ENCODE results near the gene MAP2K5.

Gene MAP2K5

DNA sequence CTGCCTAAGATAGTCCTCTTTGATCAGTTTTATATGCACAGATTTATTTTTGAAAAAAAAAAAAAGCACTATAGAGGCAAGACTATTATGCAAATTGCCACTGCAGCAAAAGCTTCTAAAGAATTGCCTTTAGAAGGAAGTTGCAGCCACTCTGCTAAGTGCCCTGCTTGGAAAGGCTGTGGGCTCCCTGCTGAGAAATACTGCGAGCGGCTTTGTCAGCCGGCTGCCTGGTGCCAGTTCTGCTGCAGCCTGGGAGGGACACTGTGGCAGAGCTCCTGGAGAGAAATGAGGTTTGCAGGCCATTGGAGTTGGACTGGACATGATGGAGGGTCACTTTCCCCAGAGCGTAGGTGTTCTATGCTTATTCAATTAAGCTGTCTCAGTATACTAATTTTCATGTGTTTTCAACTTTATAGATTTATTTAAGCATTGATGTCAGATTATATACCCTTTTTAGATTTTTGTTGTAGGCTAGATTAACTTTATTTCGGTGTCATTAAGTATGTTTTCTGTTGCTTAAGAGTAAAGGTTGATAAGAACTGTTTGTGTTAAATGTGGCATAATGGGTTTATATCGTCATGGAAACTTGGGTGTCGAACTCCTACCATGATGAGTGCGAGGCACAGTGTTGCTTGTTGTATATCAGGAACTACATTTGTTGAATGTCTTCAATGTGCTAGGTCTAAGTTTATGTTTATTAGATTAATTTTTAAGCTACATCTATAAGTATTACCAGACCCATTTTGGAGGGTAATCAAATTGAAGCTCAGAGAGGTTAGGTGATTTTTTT lies 6.6 kb downstream of the MAP2K5 start:
- H3K4me3 ChIP-seq (ENCODE audit: low read length), result no peak overlapping the region

GRCh38 chr15:67549736-67550135 lies 7.2 kb downstream of the MAP2K5 start:
- H3K4me3 ChIP-seq (ENCODE audit: low read length), result no peak overlapping the region
- TF ChIP-seq CTCF (conservative IDR thresholded peaks at IDR 0.05; ENCODE audit: low read length), result no peak
- DNase-seq (ENCODE audit: low read depth), result no peak

More for the DNA sequence above, 6.6 kb downstream of the MAP2K5 start:
- TF ChIP-seq CTCF (conservative IDR thresholded peaks at IDR 0.05; ENCODE audit: low read length), result no peak
- no peak for DNase-seq (ENCODE audit: low read depth)

DNA sequence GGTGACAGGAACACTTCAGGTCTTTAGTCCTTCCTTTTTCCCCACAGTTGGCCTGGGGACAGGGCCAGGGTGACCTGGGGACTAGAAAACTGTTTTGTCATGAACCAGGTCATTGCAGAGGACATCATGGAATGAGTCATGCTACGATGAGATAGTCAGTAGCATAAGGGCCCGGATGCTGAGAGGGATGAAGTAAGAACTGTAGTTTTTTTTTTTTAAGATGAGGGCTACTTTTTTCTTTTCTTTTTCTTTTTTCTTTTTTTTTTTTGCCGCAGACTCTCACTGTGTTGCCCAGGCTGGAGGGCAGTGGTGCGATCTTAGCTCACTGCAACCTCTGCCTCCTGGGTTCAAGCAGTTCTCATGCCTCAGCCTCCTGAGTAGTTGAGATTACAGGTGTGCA lies 8.0 kb downstream of the MAP2K5 start:
- no peak overlapping the region for H3K4me3 ChIP-seq (ENCODE audit: low read length)
- no peak for TF ChIP-seq CTCF (conservative IDR thresholded peaks at IDR 0.05; ENCODE audit: low read length)
- peak; percentile 25 for DNase-seq (ENCODE audit: low read depth)

GRCh38 chr15:67551207-67551743 lies 8.8 kb downstream of the MAP2K5 start:
- no peak overlapping the region for H3K4me3 ChIP-seq (ENCODE audit: low read length)
- DNase-seq (ENCODE audit: low read depth), result no peak
- TF ChIP-seq CTCF (conservative IDR thresholded peaks at IDR 0.05; ENCODE audit: low read length), result no peak

GRCh38 chr15:67554580-67554979 lies 12.1 kb downstream of the MAP2K5 start:
- no peak for DNase-seq (ENCODE audit: low read depth)
- no peak overlapping the region for H3K4me3 ChIP-seq (ENCODE audit: low read length)

DNA sequence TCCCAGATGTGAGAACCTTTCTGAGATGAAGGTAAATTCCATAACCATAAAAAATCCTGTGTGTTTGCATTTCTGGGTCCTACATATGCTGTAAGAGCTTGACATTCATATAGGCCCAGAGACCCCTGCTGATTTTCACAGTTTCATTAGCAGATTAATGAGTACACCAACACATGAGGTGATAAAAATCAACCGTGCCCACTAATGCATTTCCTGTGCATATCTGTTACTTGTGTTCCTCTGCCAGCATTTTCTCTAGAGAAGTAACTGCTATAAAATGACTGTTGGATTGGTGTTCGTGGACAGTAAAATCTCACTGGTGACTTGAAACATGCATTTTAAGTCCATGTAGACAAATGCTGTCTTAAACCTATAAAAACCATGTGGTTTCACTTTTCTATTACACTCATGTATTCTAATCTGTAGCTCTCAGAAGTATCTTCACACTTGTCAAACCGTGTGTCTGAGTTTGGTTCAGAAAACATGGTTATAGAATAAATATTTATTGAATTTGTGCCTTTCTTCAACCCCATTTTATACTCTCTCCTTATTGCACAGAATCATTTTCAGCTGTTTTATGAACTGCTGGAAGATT lies 14.6 kb downstream of the MAP2K5 start:
- no peak for TF ChIP-seq CTCF (conservative IDR thresholded peaks at IDR 0.05; ENCODE audit: low read length)
- H3K4me3 ChIP-seq (ENCODE audit: low read length), result no peak overlapping the region

More at GRCh38 chr15:67554580-67554979, 12.1 kb downstream of the MAP2K5 start:
- TF ChIP-seq CTCF (conservative IDR thresholded peaks at IDR 0.05; ENCODE audit: low read length), result no peak

GRCh38 chr15:67558502-67558901 lies 16.0 kb downstream of the MAP2K5 start:
- no peak for TF ChIP-seq CTCF (conservative IDR thresholded peaks at IDR 0.05; ENCODE audit: low read length)
- no peak overlapping the region for H3K4me3 ChIP-seq (ENCODE audit: low read length)
- DNase-seq (ENCODE audit: low read depth), result no peak

More for the DNA sequence above, 14.6 kb downstream of the MAP2K5 start:
- DNase-seq (ENCODE audit: low read depth), result no peak

Measured in AG10803 (cell line).